Parathyroid adenoma (tissue), 2 donors: Measurements from ENCODE around the gene ADAM22.

Experiments
- H2AFZ ChIP-seq: fragments of 300-600 bp; sonication (generic); one replicate; pipeline ENCODE4 v1.7.0; 2017; ENCODE audit warnings: antibody characterized with exemption, mild to moderate bottlenecking
- H3K27ac ChIP-seq: fragments of 300-600 bp; sonication (generic); one replicate; pipeline ENCODE4 v1.7.0; 2017
- H3K27me3 ChIP-seq: fragments of 300-600 bp; sonication (generic); one replicate; pipeline ENCODE4 v1.7.0; 2017; ENCODE audit warnings: low read length; ENCODE audit not compliant: control insufficient read depth, insufficient read depth
- H3K36me3 ChIP-seq: fragments of 300-600 bp; sonication (generic); one replicate; pipeline ENCODE4 v1.7.0; 2017; ENCODE audit warnings: low read length; ENCODE audit not compliant: control insufficient read depth, insufficient read depth
- H3K4me1 ChIP-seq: fragments of 300-600 bp; sonication (generic); one replicate; pipeline ENCODE4 v1.7.0; 2017; ENCODE audit warnings: control low read depth
- H3K4me2 ChIP-seq: fragments of 300-600 bp; sonication (generic); one replicate; pipeline ENCODE4 v1.7.0; 2017; ENCODE audit warnings: low read length
- H3K4me3 ChIP-seq: fragments of 300-600 bp; sonication (generic); one replicate; pipeline ENCODE4 v1.7.0; 2017; ENCODE audit warnings: low read depth, low read length
- H3K79me2 ChIP-seq: fragments of 300-600 bp; sonication (generic); one replicate; pipeline ENCODE4 v1.7.0; 2017; ENCODE audit warnings: control low read depth
- H3K9ac ChIP-seq: fragments of 300-600 bp; sonication (generic); one replicate; pipeline ENCODE4 v1.7.0; 2017; ENCODE audit warnings: mild to moderate bottlenecking
- H3K9me3 ChIP-seq: fragments of 300-600 bp; sonication (generic); one replicate; pipeline ENCODE4 v1.7.0; 2017; ENCODE audit warnings: low read length; ENCODE audit not compliant: control insufficient read depth
- CTCF ChIP-seq: fragments of 300-600 bp; sonication (generic); IDR thresholded peaks from one replicate; pipeline ENCODE4 v1.7.0; 2017; ENCODE audit warnings: antibody characterized with exemption, mild to moderate bottlenecking
- donor health status: primary hyperparathyroidism.

Gene ADAM22

DNA sequence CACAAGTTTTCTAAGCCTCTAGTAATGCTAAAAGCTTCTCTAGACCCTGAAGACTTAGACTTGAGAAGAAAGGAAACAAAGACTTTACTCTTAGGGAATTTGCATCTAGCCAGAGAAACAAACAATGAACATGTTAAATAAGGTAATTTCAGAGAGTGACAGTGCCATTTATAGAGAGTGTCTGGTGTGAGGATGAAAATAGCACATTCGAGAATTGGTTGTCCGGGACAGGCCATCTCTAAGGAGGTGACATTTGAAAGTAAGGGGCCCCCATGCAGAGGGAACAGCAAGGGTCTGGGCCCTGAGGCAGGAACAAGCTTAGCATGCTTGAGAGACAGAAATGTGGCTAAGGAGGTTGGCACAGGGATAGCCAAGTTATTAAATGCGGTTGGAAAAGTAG lies 48.1 kb downstream of the ADAM22 start:
- H3K36me3 ChIP-seq = no peaks in the 10 kb centered on the region
- no peak overlapping the region for H3K27ac ChIP-seq
- no peaks in the 10 kb centered on the region for H3K4me1 ChIP-seq
- H2AFZ ChIP-seq = no peak overlapping the region
- H3K4me2 ChIP-seq = no peak overlapping the region
- TF ChIP-seq CTCF = no peak
- no peak overlapping the region for H3K9ac ChIP-seq
- no peaks in the 10 kb centered on the region for H3K9me3 ChIP-seq
- H3K4me3 ChIP-seq = no peak overlapping the region
- no peaks in the 10 kb centered on the region for H3K79me2 ChIP-seq
- H3K27me3 ChIP-seq = no peaks in the 10 kb centered on the region

- Histone ChIP-seq H3K36me3 (no peaks in the 10 kb centered on the region), H3K9ac (no peak overlapping the region), H3K27ac (no peak overlapping the region)
These were observed 50.0 kb downstream of the ADAM22 start for GRCh38 chr7:87984088-87984487.

DNA sequence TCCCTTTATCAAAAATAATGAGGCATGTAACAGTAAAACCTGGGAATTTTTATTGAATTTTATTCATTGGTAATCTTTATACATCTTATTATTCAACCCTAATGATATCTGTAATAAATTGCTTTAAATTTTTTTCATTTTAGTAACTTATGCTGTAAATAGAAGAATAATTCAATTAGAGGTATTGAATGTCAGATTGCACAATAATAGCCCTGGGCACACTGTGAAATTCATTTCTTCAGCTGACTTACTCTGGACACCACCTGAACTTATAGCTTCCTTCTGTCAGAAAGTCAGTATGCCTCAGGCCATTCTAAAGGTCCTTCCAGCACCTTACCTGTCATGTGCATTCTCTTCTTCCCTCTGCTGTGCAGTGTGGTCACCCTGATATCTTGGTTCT lies 59.2 kb downstream of the ADAM22 start:
- Histone ChIP-seq H3K9me3 (no peaks in the 10 kb centered on the region), H3K4me2 (no peak overlapping the region), H3K9ac (no peak overlapping the region), H3K36me3 (no peaks in the 10 kb centered on the region), H3K4me3 (no peak overlapping the region), H3K79me2 (no peaks in the 10 kb centered on the region), H3K27ac (no peak overlapping the region), H3K4me1 (no peaks in the 10 kb centered on the region), H3K27me3 (no peaks in the 10 kb centered on the region), H2AFZ (no peak overlapping the region)
- TF ChIP-seq CTCF = no peak

More at GRCh38 chr7:87984088-87984487, 50.0 kb downstream of the ADAM22 start:
- no peaks in the 10 kb centered on the region for H3K4me1 ChIP-seq
- no peak overlapping the region for H3K4me3 ChIP-seq
- TF ChIP-seq CTCF = no peak
- H3K9me3 ChIP-seq = no peaks in the 10 kb centered on the region
- no peaks in the 10 kb centered on the region for H3K27me3 ChIP-seq
- no peak overlapping the region for H3K4me2 ChIP-seq
- no peak overlapping the region for H2AFZ ChIP-seq
- no peaks in the 10 kb centered on the region for H3K79me2 ChIP-seq

GRCh38 chr7:87999261-87999660 lies 65.2 kb downstream of the ADAM22 start:
- H3K9me3 ChIP-seq = no peaks in the 10 kb centered on the region
- no peak overlapping the region for H2AFZ ChIP-seq
- H3K79me2 ChIP-seq = no peaks in the 10 kb centered on the region
- no peak overlapping the region for H3K9ac ChIP-seq
- H3K4me3 ChIP-seq = no peak overlapping the region
- H3K27me3 ChIP-seq = no peaks in the 10 kb centered on the region
- H3K4me1 ChIP-seq = peaks cover 2% of the 10 kb centered on the region
- TF ChIP-seq CTCF = no peak
- no peak overlapping the region for H3K4me2 ChIP-seq
- H3K36me3 ChIP-seq = no peaks in the 10 kb centered on the region
- no peak overlapping the region for H3K27ac ChIP-seq

DNA sequence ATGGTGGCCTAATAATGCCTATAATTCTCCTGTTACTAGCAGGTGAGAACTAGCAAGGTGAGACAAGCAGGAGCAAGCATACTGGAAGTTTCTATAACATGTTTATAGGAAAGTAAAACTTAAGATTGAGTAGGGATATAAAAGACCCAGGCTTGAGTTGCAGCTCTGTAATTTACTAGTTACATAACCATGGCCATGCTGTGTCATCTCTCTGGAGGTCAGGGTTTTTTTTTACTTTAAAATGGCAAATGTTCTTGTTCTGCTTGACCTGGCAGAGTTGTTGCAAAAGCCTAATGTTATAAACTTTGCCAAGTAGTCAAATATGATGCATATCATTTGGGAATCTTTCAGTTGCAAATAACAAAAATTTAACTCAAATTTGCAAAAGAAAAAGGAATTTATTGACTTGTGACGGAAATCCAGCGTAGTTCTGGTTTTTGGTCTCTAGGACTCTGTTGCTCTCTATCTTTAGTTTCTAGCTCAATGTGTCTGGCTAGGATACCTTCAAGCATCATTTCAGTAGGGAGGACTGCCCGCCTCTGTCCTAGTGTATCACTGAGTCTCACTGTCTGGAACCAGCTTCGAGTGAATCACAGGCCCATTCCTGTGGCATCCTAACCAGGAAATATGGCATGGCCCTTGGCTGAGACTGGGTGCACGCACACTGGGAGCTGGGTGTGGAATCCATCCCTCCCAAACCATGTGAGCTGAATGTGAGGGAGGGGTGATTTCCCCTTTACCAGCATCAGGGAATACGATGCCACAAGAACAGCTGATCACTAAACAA lies 67.9 kb downstream of the ADAM22 start:
- Histone ChIP-seq H3K79me2 (no peaks in the 10 kb centered on the region), H3K4me2 (no peak overlapping the region), H3K36me3 (no peaks in the 10 kb centered on the region), H3K4me3 (no peak overlapping the region), H3K9ac (no peak overlapping the region), H3K9me3 (no peaks in the 10 kb centered on the region), H3K27me3 (no peaks in the 10 kb centered on the region), H3K4me1 (peaks cover 2% of the 10 kb centered on the region), H2AFZ (no peak overlapping the region), H3K27ac (no peak overlapping the region)
- TF ChIP-seq CTCF = no peak
